Measurements from ENCODE around the gene NACC2.
"Not testable (repeated sequence)": the region's sequence is repeated elsewhere in the genome, so short reads cannot be mapped to it uniquely, and the experiment has no call there.

Gene NACC2

DNA sequence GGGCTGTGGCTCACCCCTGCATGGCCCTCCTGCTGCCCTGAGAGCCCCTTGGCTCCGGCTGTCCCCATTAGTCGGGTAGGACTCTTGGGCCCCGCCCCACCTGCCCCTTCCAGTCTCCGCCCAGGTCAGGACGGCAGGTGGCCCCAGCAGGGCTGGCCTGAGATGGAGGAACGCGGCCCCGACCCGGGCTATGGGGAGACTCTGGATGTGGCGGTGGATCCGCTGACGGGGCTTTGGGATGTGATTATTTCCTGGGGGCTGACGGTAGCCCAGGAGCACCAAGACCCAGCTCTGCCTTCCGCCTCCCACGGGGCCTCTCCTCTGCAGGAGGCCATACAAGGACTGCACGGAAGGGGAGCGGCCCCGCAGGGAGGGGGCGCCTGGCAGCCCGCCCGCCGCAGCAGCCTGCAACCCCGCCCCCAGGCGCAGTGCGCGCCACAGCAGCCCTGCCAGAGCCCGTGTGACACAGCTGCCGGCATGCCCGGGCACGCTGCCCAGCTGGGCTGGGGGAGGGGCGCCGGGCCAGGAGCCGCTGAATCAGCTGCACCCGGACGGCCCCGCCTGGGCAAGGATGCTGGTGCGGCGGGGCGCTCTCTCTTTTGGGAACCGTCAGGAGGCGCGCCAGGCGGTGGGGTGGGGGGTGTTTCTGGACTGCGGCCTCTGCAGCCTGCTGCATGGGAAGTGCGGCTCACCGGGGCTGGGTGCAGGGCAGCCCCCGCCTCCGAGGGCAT, 14.4 kb upstream of the NACC2 start:
- peaks cover 2% of the 10 kb centered on the region for H3K27me3 Mint-ChIP-seq
- no peak overlapping the region for H3K27ac Mint-ChIP-seq
- peak; percentile 91 for ATAC-seq (ENCODE audit: low read depth)
- peaks cover 23% of the 10 kb centered on the region for H3K4me1 Mint-ChIP-seq
- peak; percentile 61 to 65 for DNase-seq (ENCODE audit: low spot score in 2 of 2)
- H3K9me3 Mint-ChIP-seq: no peaks in the 10 kb centered on the region
- H3K4me3 Mint-ChIP-seq: peak overlapping the region; percentile 82
- no peaks in the 10 kb centered on the region for H3K36me3 Mint-ChIP-seq

DNA sequence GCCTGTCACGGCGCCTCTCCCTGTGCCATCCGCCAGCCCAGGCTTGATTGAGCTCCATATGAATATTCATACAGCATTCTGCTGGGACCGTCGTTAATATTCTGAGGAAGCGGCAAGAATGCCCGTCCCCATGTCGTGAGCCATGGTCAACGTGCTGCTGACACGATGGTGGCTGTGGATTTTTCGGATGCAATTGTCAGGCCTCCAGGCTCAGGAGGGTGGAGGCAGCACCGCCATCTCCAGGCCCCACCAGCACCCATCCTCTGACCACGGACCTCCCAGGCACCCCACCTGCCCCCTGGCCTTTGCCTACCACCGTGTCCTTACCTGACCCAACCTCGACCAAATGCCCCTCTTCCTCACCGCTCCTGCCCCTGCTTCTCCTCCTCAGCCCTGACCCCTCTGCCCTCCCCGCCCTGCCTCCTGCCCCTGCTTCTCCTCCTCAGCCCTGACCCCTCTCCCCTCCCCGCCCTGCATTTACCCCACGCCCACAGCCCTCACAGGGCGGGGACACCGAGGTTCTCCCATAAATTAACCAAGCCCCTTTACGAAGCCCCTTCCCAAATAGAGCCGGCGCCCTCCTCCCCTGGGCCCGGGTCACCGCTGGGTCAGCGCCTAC, 13.7 kb upstream of the NACC2 start:
- DNase-seq (ENCODE audit: low spot score in 2 of 2) (no peak), ATAC-seq (ENCODE audit: low read depth) (no peak)
- peak overlapping the region; percentile 82 for H3K4me3 Mint-ChIP-seq
- H3K4me1 Mint-ChIP-seq: peaks cover 23% of the 10 kb centered on the region
- peaks cover 2% of the 10 kb centered on the region for H3K27me3 Mint-ChIP-seq
- no peaks in the 10 kb centered on the region for H3K9me3 Mint-ChIP-seq
- H3K36me3 Mint-ChIP-seq: no peaks in the 10 kb centered on the region
- H3K27ac Mint-ChIP-seq: no peak overlapping the region

GRCh38 chr9:136107953-136108647, 13.0 kb upstream of the NACC2 start:
- Mint-ChIP-seq H3K36me3 (no peaks in the 10 kb centered on the region), H3K4me1 (peaks cover 23% of the 10 kb centered on the region), H3K9me3 (no peaks in the 10 kb centered on the region), H3K4me3 (peak overlapping the region; percentile 59), H3K27ac (peak overlapping the region; percentile 17), H3K27me3 (peaks cover 7% of the 10 kb centered on the region)
- ATAC-seq (ENCODE audit: low read depth): no peak
- no peak for DNase-seq (ENCODE audit: low spot score in 2 of 2)

DNA sequence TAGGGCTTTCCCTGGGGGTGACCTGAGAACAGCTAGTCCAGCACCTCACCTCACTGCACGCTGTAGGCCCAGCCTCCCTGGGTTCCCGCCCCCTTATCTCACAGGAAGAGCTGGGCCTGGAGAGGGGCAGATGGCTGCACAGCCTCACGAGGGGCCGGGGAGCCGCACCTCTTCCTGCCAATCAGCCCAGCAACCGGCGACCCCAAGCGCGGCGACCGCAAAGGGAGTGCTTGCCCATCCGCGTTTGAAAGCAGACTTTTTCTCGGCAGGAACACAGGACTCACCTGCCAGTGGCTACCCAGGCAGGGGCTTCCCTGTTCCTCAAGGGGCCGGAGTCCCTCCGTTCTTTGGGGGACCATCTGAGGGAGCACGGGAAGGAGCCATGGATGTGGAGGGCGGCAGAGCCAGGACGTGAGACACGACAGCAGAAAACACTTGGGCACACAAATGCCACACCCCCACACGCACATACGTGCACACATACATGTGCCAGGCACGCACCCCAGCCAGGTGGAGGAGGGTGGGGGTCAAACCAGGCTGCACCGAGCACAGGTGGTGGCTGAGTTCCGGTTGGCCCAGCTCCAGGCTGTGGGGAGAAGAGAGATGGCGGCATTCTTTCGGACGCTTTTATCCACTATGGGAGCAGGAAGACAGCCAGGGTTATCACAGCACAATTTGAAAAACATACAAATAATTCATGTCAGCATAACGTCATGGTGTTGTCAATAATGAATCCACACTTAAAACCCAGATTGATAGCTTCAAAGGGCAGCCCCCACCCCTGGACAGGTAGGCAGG, 12.3 kb upstream of the NACC2 start:
- Mint-ChIP-seq H3K36me3 (no peaks in the 10 kb centered on the region), H3K27ac (peak overlapping the region; percentile 17), H3K9me3 (no peaks in the 10 kb centered on the region), H3K4me1 (peaks cover 23% of the 10 kb centered on the region), H3K27me3 (peaks cover 8% of the 10 kb centered on the region), H3K4me3 (peak overlapping the region; percentile 67)
- DNase-seq (ENCODE audit: low spot score in 2 of 2) (no peak), ATAC-seq (ENCODE audit: low read depth) (no peak)

DNA sequence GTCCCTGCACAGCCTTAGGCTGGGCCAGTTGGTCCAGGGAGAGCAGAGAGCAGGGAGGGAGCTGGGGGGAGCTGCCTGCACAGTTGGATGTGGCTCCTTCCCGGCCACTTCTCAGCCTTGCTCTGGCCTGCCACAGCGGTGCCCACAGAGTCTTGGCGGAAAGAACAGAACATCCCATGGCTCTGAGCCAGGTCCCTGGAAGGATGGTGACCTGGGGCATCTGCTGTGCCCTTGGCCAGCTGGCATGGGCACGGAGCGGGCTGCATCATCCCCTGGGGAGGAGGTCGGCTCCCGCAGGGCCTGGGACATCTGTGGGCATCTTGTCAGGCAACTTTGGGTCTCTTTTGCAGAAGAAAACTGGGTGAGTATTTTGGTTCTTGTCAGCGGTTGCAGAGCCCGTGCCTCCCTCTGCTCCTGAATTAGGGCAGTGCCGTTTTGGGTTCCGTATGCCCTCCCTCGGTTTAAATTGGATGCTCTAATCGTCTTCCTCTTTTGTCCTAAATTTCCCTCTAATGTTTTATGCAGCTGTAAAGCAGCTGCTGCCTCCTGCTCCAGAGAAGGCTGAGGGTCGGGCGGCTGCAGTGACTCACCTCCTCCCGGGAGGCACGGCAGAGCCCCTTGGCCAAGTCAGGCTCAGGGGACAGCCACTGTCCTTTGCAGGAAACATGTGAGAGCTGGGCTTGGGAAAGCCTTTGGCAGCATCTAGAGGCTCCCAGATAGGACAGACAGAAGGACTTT, 10.5 kb upstream of the NACC2 start:
- no peak for DNase-seq (ENCODE audit: low spot score in 2 of 2)
- H3K4me3 Mint-ChIP-seq: no peak overlapping the region

GRCh38 chr9:136104916-136105315, 9.8 kb upstream of the NACC2 start:
- Mint-ChIP-seq H3K36me3 (no peaks in the 10 kb centered on the region), H3K9me3 (no peaks in the 10 kb centered on the region), H3K27me3 (peaks cover 12% of the 10 kb centered on the region), H3K4me3 (no peak overlapping the region), H3K27ac (no peak overlapping the region), H3K4me1 (peaks cover 20% of the 10 kb centered on the region)
- ATAC-seq (ENCODE audit: low read depth) (no peak), DNase-seq (ENCODE audit: low spot score in 2 of 2) (no peak)

More for the DNA sequence above, 10.5 kb upstream of the NACC2 start:
- Mint-ChIP-seq H3K9me3 (no peaks in the 10 kb centered on the region), H3K36me3 (no peaks in the 10 kb centered on the region), H3K27ac (no peak overlapping the region), H3K27me3 (peaks cover 11% of the 10 kb centered on the region), H3K4me1 (peaks cover 23% of the 10 kb centered on the region)
- no peak for ATAC-seq (ENCODE audit: low read depth)

DNA sequence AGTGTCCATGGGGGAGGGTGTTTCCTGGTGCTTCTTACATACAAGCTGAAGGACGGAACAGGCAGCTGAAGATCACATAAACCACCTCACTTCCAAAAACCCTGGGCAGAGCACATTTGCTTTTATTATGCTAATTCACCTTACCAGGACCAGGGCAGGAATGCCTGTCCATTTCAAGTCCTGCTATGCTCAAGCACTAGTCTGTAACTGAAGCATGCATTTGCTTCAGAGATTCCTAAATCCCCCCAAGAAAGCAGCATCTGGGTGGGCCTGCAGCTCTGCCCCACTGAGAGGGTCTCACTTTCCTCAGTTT, 9.4 kb upstream of the NACC2 start:
- no peak overlapping the region for H3K27ac Mint-ChIP-seq
- no peaks in the 10 kb centered on the region for H3K36me3 Mint-ChIP-seq
- ATAC-seq (ENCODE audit: low read depth): no peak
- no peak for DNase-seq (ENCODE audit: low spot score in 2 of 2)
- H3K4me1 Mint-ChIP-seq: peaks cover 20% of the 10 kb centered on the region
- H3K4me3 Mint-ChIP-seq: no peak overlapping the region
- H3K9me3 Mint-ChIP-seq: no peaks in the 10 kb centered on the region
- peaks cover 14% of the 10 kb centered on the region for H3K27me3 Mint-ChIP-seq

DNA sequence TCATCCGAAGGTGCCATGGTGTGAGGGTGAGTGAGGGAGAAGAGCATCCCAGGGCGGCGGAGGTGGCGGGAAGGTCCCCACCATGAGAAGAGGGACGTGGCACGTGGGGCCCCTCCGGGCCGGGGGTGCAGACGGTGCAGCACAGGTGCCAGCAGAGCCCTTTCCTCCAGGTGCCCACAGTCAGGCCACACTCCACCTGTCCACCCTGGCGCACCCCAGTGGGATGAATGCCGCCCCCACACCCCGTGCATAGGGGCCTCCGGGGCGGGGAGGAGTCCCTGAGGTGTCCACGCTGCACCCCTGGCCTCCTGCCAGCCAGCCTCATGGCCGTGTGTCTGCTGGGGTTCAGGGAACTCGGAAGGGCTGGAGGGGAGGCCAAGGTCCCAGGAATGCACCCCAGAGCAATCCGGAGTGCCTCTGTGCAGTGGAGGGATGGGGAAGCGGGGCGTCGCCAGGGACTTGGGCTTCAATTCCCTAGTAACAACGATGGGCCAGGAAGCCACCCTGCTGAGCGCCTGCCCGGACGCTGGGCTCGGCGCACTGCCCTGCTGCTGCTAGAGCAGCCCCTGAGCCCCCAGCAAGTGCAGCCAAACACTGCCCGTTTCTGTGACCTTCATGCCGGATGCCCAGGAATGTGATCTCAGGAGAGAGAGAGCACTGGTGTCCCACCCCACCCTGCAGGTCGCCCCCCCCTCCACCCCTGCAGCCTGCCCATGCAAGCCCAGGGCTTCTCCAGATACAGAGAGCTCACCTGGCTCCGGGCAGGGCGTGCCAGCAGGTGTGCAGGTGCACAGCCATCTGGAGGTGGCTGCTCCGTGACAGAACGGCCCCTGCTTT, 8.8 kb upstream of the NACC2 start:
- peaks cover 23% of the 10 kb centered on the region for H3K4me1 Mint-ChIP-seq
- no peaks in the 10 kb centered on the region for H3K9me3 Mint-ChIP-seq
- no peak for DNase-seq (ENCODE audit: low spot score in 2 of 2)
- H3K27ac Mint-ChIP-seq: no peak overlapping the region
- peaks cover 19% of the 10 kb centered on the region for H3K27me3 Mint-ChIP-seq
- H3K36me3 Mint-ChIP-seq: no peaks in the 10 kb centered on the region
- H3K4me3 Mint-ChIP-seq: no peak overlapping the region
- ATAC-seq (ENCODE audit: low read depth): no peak

- H3K9me3 Mint-ChIP-seq; ATAC-seq (ENCODE audit: low read depth); H3K36me3 Mint-ChIP-seq; DNase-seq (ENCODE audit: low spot score in 2 of 2); H3K27ac Mint-ChIP-seq; H3K4me3 Mint-ChIP-seq: not testable (repeated sequence)
- H3K27me3 Mint-ChIP-seq: peaks cover 29% of the 10 kb centered on the region
- H3K4me1 Mint-ChIP-seq: peaks cover 14% of the 10 kb centered on the region
Measured at GRCh38 chr9:136101615-136102074, 6.6 kb upstream of the NACC2 start.

- H3K27me3 Mint-ChIP-seq: peaks cover 33% of the 10 kb centered on the region
- no peak overlapping the region for H3K4me3 Mint-ChIP-seq
- H3K36me3 Mint-ChIP-seq: no peaks in the 10 kb centered on the region
- H3K9me3 Mint-ChIP-seq: no peaks in the 10 kb centered on the region
- peaks cover 11% of the 10 kb centered on the region for H3K4me1 Mint-ChIP-seq
- ATAC-seq (ENCODE audit: low read depth): no peak
- DNase-seq (ENCODE audit: low spot score in 2 of 2): no peak
- H3K27ac Mint-ChIP-seq: no peak overlapping the region
Measured at GRCh38 chr9:136100700-136101614, 5.9 kb upstream of the NACC2 start.

DNA sequence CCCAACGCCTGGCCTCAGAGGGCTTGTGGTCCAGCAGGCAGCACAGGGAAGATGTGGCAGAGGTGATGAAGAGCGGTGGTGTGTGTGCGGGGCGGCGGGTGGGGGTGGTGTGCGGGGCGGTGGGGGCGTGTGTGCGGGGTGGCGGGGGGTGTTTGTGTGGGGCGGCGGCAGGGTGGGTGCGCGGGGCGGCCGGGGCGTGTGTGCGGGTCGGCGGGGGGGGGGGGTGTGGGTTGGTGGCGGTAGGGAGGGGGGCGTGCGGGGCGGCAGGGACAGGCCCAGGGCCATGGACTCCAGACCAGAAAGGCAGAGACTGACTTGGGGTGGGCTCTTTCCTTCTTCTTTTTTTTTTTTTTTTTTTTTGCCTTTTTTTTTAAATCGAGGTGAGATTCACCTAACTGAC, 4.5 kb upstream of the NACC2 start:
- H3K36me3 Mint-ChIP-seq: no peaks in the 10 kb centered on the region
- H3K27me3 Mint-ChIP-seq: peaks cover 31% of the 10 kb centered on the region
- peaks cover 9% of the 10 kb centered on the region for H3K4me1 Mint-ChIP-seq
- no peak overlapping the region for H3K27ac Mint-ChIP-seq
- no peak overlapping the region for H3K4me3 Mint-ChIP-seq
- DNase-seq (ENCODE audit: low spot score in 2 of 2): no peak
- no peak for ATAC-seq (ENCODE audit: low read depth)
- H3K9me3 Mint-ChIP-seq: no peaks in the 10 kb centered on the region

DNA sequence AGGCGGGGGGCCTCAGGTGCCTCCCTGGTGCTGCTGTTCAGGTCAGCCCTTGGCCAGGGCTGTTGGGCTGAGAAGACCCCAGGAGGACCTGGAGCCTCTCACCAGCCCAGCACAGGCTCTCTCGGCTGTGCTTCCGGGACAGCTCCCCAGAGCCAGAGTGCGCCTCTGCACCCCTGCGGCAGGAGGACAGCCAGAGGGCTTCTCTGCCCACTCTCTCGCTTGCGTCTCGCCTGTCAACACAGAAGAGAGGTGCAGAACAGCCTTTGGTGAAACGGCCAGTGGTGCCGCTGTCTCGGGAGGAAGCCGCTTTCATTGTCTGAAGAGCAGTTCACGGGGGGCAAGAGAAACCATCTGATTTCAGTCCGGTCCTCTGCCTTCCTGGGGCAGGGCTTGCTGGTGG, 3.8 kb upstream of the NACC2 start:
- no peak overlapping the region for H3K4me3 Mint-ChIP-seq
- H3K27ac Mint-ChIP-seq: no peak overlapping the region
- no peaks in the 10 kb centered on the region for H3K9me3 Mint-ChIP-seq
- no peaks in the 10 kb centered on the region for H3K36me3 Mint-ChIP-seq
- no peak for DNase-seq (ENCODE audit: low spot score in 2 of 2)
- H3K4me1 Mint-ChIP-seq: peaks cover 9% of the 10 kb centered on the region
- no peak for ATAC-seq (ENCODE audit: low read depth)
- peaks cover 32% of the 10 kb centered on the region for H3K27me3 Mint-ChIP-seq
